Measurements from ENCODE around the gene USH2A. TPM values are rescaled to one million over a fixed set of nuclear protein-coding genes. Genes with fewer than 3 reads are reported as not detected.

USH2A gene
- total RNA-seq, 4 donors from 2014 or later = not detected

GRCh38 chr1:215625949-215626348 is 797.3 kb downstream of the USH2A start:
- DNase-seq (ENCODE audit: low spot score) (no peak), ATAC-seq (ENCODE audit: low FRiP score) (no peak)

GRCh38 chr1:215623162-215623561 is 800.1 kb downstream of the USH2A start:
- TF ChIP-seq, protein P1, sequence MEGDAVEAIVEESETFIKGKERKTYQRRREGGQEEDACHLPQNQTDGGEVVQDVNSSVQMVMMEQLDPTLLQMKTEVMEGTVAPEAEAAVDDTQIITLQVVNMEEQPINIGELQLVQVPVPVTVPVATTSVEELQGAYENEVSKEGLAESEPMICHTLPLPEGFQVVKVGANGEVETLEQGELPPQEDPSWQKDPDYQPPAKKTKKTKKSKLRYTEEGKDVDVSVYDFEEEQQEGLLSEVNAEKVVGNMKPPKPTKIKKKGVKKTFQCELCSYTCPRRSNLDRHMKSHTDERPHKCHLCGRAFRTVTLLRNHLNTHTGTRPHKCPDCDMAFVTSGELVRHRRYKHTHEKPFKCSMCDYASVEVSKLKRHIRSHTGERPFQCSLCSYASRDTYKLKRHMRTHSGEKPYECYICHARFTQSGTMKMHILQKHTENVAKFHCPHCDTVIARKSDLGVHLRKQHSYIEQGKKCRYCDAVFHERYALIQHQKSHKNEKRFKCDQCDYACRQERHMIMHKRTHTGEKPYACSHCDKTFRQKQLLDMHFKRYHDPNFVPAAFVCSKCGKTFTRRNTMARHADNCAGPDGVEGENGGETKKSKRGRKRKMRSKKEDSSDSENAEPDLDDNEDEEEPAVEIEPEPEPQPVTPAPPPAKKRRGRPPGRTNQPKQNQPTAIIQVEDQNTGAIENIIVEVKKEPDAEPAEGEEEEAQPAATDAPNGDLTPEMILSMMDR (IDR thresholded peaks at IDR 0.05) = no peak
- DNase-seq (ENCODE audit: low spot score) = no peak
- no peak for ATAC-seq (ENCODE audit: low FRiP score)

More at GRCh38 chr1:215625949-215626348, 797.3 kb downstream of the USH2A start:
- TF ChIP-seq, protein P1 (IDR thresholded peaks at IDR 0.05) = no peak

DNA sequence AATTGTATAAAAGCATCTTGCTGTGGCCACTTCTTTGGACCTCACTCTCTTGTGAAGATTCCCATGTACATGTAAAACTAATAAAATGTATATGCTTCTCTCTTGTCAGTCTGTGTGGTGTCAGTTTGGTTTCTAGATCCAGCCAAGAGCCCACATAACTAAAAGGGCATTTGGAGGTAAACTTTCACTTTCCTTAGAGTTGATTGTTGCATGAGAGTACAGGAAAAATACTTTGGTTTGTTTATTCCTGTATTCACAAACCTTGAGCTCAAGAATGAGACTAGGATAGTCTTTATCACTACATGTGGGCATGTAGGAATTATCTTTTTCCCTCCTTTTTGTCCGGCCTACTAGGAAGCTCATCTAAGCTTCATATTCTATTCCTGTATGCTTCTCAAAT is 805.3 kb downstream of the USH2A start:
- TF ChIP-seq, protein P1 (IDR thresholded peaks at IDR 0.05) = no peak
- no peak for ATAC-seq (ENCODE audit: low FRiP score)
- no peak for DNase-seq (ENCODE audit: low spot score)

DNA sequence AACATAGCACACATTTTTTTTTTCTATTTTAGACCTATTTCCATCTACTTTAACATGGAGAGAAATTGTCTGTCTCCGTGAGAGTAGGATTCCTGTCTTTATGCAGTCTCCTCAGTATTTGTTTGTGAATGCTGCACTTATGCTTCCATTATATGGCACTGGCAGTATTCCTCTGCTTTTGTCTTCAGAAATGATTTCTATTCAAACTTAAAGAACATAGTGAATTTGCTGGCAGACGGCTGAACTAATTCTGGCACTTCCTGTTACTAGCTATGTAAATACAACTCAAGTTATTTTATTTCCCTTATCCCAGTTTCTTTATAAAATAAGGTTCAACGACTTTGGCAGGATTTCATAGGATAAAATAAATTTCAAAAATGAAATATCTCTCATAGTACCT is 810.9 kb downstream of the USH2A start:
- ATAC-seq (ENCODE audit: low FRiP score) = no peak
- TF ChIP-seq, protein P1 (IDR thresholded peaks at IDR 0.05) = no peak
- no peak for DNase-seq (ENCODE audit: low spot score)

DNA sequence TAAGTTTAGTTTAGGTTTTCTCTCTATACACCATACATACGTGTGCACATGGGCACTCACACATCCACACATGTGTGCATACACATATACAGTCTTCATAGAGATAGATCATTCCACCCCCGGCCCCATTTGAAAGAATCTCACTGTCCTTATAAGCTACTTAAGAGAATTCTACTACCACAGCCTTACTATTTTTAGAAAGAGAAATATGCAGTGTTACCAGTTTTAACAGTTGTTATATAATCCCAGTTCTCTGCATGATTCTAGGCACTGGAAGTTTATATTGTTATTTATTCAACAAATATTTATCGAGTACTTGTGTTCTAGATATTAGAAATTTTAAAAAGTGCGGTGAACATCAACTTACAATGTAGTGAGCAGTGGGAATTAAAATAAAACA is 814.6 kb downstream of the USH2A start:
- DNase-seq (ENCODE audit: low spot score) (no peak), ATAC-seq (ENCODE audit: low FRiP score) (no peak)
- TF ChIP-seq, protein P1 (IDR thresholded peaks at IDR 0.05) = no peak

DNA sequence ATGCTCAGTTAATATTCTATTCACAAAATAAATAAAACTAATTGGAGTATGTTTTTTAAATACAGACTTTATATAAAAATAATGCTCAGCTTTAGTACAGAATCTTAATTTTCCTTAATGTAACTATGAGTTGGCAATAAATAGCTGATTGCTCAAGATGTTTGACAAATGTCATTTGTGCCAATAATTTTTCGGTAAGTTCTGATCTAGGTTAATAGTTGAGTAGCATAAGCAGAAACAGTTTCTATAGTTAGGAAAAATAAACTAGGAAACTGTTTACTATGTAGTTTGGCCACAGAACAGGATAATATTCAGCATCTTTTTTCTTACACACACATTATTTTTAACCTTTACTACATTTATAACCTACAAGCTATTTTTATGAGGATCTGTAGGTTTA is 815.8 kb downstream of the USH2A start:
- no peak for ATAC-seq (ENCODE audit: low FRiP score)
- TF ChIP-seq, protein P1 (IDR thresholded peaks at IDR 0.05) = no peak

GRCh38 chr1:215606564-215607168 is 816.6 kb downstream of the USH2A start:
- TF ChIP-seq, protein P1 (IDR thresholded peaks at IDR 0.05) = no peak
- DNase-seq (ENCODE audit: low spot score) = no peak
- no peak for ATAC-seq (ENCODE audit: low FRiP score)

More for the DNA sequence above, 815.8 kb downstream of the USH2A start:
- DNase-seq (ENCODE audit: low spot score) = no peak
